ENCODE results near the gene SF3B5.
"Not testable (repeated sequence)": the region's sequence is repeated elsewhere in the genome, so short reads cannot be mapped to it uniquely, and the experiment has no call there.

Gene SF3B5

GRCh38 chr6:144106206-144106605 lies 10.8 kb upstream of the SF3B5 start:
- in situ Hi-C loops (cut with MboI; ENCODE audit: low sequenced_read_pairs): loop anchor here (10.0 kb wide), 1 partner anchor 379 kb away; no protein-coding TSS in a partner anchor

- in situ Hi-C loops (cut with MboI; ENCODE audit: low sequenced_read_pairs): loop anchor here (10.0 kb wide), 1 partner anchor 380 kb away; no protein-coding TSS in a partner anchor
These were observed 9.6 kb upstream of the SF3B5 start for GRCh38 chr6:144104898-144105487.

GRCh38 chr6:144104488-144104887 lies 9.1 kb upstream of the SF3B5 start:
- in situ Hi-C loops (cut with MboI; ENCODE audit: low sequenced_read_pairs): loop anchor here (10.0 kb wide), 1 partner anchor 380 kb away; no protein-coding TSS in a partner anchor

- in situ Hi-C loops (cut with MboI; ENCODE audit: low sequenced_read_pairs): loop anchor here (10.0 kb wide), 1 partner anchor 382 kb away; no protein-coding TSS in a partner anchor
These were observed 7.7 kb upstream of the SF3B5 start for GRCh38 chr6:144103026-144103563.

- in situ Hi-C loops (cut with MboI; ENCODE audit: low sequenced_read_pairs): no loop called here
These were observed 3.6 kb upstream of the SF3B5 start for GRCh38 chr6:144098993-144099392.

GRCh38 chr6:144094731-144095133 lies 641 bp downstream of the SF3B5 start:
- in situ Hi-C loops (cut with MboI; ENCODE audit: low sequenced_read_pairs): no loop called here

GRCh38 chr6:144093658-144094057 lies 1.7 kb downstream of the SF3B5 start:
- in situ Hi-C loops (cut with MboI; ENCODE audit: low sequenced_read_pairs): no loop called here

GRCh38 chr6:144093236-144093635 lies 2.1 kb downstream of the SF3B5 start:
- in situ Hi-C loops (cut with MboI; ENCODE audit: low sequenced_read_pairs): no loop called here

- in situ Hi-C loops (cut with MboI; ENCODE audit: low sequenced_read_pairs): no loop called here
These were observed 5.0 kb downstream of the SF3B5 start for GRCh38 chr6:144090384-144090783.

GRCh38 chr6:144087789-144088426 lies 7.5 kb downstream of the SF3B5 start:
- in situ Hi-C loops (cut with MboI; ENCODE audit: low sequenced_read_pairs): no loop called here

GRCh38 chr6:144086959-144087358 lies 8.4 kb downstream of the SF3B5 start:
- in situ Hi-C loops (cut with MboI; ENCODE audit: low sequenced_read_pairs): no loop called here

GRCh38 chr6:144083172-144083571 lies 12.2 kb downstream of the SF3B5 start:
- in situ Hi-C loops (cut with MboI; ENCODE audit: low sequenced_read_pairs): no loop called here

GRCh38 chr6:144082412-144082811 lies 13.0 kb downstream of the SF3B5 start:
- in situ Hi-C loops (cut with MboI; ENCODE audit: low sequenced_read_pairs): not testable (repeated sequence)

- in situ Hi-C loops (cut with MboI; ENCODE audit: low sequenced_read_pairs): no loop called here
These were observed 17.5 kb downstream of the SF3B5 start for GRCh38 chr6:144077871-144078270.

GRCh38 chr6:144075875-144076274 lies 19.5 kb downstream of the SF3B5 start:
- in situ Hi-C loops (cut with MboI; ENCODE audit: low sequenced_read_pairs): no loop called here

GRCh38 chr6:144075187-144075586 lies 20.2 kb downstream of the SF3B5 start:
- in situ Hi-C loops (cut with MboI; ENCODE audit: low sequenced_read_pairs): no loop called here

- in situ Hi-C loops (cut with MboI; ENCODE audit: low sequenced_read_pairs): no loop called here
These were observed 22.3 kb downstream of the SF3B5 start for GRCh38 chr6:144073024-144073423.

GRCh38 chr6:144069506-144069905 lies 25.9 kb downstream of the SF3B5 start:
- in situ Hi-C loops (cut with MboI; ENCODE audit: low sequenced_read_pairs): no loop called here

GRCh38 chr6:144068794-144069193 lies 26.6 kb downstream of the SF3B5 start:
- in situ Hi-C loops (cut with MboI; ENCODE audit: low sequenced_read_pairs): no loop called here

GRCh38 chr6:144066741-144067484 lies 28.5 kb downstream of the SF3B5 start:
- in situ Hi-C loops (cut with MboI; ENCODE audit: low sequenced_read_pairs): no loop called here

GRCh38 chr6:144066255-144066654 lies 29.1 kb downstream of the SF3B5 start:
- in situ Hi-C loops (cut with MboI; ENCODE audit: low sequenced_read_pairs): no loop called here
